Amygdala (tissue), 56 donors: ENCODE results near the gene SSTR5.
"Not testable (repeated sequence)": the region's sequence is repeated elsewhere in the genome, so short reads cannot be mapped to it uniquely, and the experiment has no call there.

Experiments
- DNase-seq, 56 donors: peaks; one replicate each; lab custom pipeline; 2025; lab: John Stamatoyannopoulos, UW

SSTR5 gene

DNA sequence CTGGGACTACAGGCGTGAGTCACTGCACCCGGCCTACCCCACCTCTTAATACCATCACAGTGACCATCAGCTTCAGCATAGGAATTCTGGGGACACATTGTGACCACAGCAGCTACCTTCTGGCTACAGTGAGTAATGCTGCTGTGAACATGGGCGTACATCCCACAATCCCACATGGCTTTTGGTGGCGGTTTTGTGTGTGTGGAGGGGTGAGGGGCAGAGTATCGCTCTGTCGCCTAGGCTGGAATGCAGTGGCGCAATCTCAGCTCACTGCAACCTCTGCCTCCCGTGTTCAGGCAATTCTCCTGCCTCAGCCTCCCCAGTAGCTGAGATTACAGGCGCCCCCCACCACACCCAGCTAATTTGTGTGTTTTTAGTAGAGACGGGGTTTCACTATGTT, 13.9 kb downstream of the SSTR5 start:
- not testable (repeated sequence) for DNase-seq

DNA sequence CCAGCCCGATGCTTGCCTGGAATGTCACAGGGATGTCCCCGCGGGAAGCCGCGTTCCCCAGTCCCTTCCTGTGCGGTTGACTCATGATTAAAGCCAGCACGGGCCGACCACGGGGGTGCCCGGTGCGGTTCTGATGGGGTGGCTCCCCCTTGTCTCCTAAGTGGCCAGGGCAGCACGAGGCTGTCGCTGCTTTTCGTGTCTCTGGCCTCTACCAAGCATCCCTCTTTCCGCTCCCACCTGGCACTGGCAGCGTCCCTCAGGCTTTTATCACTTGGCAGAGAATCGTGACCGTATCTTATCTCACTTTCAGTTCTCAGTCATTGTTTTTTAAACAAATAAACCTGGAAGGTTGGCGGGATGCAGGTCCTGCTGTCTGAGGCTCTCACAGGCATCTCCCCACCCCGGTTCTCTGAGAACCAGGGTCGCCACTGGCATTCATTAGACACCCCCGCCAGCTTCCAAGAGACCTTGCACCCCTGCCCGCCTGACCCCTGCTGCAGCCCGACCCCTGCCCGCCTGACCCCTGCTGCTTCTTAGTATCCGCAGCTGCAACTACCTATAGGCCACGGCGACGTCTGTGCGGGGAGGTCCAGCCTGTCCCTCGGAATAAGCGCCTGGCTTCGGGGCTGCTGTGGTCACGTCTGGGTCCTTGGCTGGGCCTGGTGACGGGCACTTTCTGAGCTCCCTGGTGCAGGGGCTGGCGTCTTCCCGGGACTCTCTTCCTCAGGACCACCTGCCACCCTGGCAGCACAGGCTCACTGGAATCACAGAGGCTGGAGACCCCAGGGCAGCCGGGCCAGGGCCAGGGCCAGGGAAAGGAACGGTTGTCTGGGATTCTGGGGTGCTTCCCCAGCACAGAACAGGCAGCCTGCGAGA, 16.0 kb downstream of the SSTR5 start:
- DNase-seq: no peak

DNA sequence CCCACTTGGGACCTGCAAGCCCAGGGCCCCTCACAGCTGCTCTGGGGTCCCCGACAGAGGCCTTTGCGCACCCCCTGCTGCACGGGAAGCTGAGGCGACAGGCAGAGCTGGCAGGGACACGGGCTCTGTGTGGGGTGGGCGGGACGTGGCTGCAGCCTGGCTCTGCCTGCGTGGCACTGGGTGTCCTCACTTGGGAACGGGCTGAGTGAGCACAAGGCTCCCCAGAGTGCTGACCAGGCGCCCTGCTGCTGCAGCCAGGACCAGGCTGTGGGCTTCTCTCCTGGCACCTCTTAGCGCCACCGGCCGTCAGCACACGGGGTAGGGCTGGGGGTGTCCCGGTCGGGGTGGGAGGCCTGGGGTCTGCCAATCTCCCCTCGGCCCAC, 16.9 kb downstream of the SSTR5 start:
- DNase-seq: no peak

DNA sequence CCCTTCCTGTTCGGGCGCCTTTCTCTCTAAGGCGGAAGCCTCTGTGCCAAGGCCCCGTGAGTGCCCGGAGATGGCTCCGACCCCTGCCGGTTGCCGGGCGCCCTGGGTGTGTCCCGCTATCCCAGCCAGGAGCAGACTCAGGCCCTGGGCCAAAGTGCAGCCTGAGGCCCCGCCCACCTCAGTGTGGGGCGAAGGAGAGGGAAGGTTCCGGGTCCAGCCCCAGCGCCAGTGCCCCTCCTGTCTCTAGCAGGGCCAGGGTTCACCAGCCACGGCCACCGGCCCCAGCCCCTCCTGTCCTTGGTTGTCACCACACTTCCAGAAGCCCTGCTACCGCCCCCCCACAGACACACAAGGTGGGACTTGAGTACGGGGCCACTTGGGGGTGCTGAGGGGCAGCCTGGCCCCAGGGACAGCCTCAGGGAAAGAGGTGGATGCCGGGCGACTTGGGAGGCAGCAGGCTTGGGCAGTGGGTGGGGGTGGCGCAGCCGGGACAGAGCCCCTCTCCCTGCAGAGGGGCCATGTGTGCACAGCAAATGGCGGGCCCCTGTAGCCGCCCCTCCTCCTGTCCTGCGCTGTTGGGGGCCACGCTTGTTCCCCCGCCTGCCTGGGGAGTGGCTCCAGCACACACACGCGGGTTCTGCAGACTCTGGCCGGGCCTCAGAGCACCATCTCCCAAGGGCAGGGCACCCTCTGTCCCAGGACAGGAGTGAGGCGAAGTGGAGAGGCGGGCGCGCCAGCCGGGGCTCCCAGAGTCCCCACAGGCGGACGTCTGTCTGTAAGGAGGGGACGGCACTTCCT, 17.5 kb downstream of the SSTR5 start:
- DNase-seq: peak in 5 of 56 donors; percentile 10 to 46 (median 27)

DNA sequence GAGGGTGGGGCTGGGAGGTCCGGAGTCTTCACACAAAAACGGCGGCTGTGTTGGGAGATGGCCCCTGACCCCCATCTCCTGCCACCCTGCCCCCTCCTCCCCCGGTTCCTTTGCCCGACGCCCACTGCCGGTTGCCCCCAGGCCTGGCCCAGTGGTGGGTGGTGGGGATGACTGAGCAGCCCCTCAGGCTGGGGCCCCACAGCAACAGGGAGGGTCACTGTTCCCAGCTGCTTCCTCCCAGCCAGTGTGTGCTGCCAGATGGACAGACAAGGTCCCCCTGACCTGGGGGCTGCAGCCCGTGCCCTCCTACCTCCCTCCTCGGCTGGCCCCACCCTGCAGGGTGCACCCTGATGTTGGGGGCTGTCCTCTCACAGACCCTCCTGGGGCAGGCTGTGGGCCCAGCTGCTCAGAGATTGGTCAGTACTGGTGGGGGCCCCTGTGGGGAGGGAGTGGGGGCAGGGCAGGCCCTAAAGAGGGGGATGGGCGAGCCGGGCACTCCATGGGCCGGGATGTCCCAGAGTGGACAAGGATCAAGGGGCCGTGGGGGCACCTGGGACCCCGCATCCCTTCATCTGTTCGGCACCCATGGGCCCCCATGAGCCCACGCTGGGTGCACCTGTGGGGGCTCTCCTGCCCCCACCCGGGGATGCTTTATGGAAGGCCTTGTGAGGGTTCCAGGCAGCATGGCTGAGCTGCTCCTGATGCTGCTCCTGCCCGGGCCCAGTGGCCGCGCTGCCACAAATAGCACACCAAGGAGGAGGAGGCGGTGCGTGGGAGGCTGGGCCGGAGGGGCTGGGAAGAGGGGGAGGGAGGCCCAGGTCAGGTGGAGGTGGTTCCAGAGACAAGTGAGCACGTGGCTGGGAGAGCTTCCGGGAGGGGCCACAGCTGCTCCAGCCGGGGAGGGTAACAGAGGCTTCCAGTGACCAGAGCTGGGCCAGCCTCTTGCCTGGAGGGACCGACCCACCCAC, 18.4 kb downstream of the SSTR5 start:
- peak in 2 of 56 donors; percentile 13 to 54 for DNase-seq

DNA sequence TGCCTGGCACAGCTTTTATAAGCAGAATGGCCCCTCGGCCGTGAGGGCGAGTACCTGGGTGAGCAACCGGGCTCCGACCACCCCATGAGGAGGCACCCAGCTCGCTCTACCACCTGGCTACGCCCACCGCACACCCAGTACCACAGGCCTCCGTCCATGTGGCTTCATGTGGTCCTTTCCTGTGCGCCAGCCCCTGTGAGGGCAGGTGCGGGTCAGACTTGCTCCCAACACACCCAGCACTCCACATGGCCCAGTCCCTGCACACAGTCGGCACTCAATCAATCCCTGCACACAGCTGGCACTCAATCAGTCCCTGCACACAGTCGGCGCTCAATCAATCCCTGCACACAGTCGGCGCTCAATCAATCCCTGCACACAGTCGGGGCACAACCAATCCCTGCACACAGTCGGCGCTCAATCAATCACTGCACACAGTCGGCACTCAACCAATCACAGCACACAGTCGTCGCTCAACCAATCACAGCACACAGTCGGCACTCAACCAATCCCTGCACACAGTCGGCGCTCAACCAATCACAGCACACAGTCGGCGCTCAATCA, 19.5 kb downstream of the SSTR5 start:
- DNase-seq: no peak

DNA sequence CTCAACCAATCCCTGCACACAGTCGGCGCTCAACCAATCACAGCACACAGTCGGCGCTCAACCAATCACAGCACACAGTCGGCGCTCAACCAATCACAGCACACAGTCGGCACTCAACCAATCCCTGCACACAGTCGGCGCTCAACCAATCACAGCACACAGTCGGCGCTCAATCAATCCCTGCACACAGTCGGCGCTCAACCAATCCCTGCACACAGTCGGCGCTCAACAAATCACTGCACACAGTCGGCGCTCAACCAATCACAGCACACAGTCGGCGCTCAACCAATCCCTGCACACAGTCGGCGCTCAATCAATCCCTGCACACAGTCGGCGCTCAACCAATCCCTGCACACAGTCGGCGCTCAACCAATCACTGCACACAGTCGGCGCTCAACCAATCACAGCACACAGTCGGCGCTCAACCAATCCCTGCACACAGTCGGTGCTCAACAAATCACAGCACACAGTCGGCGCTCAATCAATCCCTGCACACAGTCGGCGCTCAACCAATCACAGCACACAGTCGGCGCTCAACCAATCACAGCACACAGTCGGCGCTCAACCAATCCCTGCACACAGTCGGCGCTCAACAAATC, 20.2 kb downstream of the SSTR5 start:
- DNase-seq: not testable (repeated sequence)

DNA sequence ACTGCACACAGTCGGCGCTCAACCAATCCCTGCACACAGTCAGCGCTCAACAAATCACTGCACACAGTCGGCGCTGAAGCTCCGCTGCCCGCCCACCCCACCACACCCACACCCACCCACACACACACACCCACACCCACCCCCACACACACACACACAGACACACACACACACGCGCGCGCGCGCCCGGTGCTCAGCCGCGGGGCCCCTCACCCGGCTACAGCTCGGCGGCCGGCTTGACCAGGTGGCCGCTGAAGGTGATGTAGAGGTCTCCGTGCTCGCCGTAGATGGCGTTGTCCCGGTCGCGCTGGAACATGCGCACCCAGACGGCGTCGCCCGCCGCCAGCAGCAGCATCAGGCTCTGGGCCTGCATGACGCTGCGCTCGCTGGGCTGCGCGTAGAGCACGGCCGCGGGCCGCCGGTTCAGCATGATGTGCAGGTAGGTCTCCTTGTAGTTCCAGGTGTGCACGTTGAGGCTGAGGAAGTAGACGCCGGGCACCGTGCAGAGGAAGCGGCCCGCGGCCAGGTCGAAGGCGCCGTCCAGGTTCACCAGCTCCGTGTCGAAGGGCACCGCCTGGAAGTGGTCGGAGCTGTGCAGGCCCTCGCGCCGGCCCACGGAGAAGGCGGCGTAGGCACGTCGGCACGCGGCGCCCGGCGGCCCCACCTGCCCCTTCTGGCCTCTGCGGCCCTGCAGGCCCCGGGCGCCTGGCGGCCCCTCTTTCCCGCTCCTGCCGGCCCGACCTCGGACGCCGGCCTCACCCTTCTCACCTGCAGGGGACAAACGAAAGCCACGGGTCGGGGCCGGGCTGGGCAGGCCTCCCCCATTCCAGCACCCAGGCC, 21.0 kb downstream of the SSTR5 start:
- no peak for DNase-seq

DNA sequence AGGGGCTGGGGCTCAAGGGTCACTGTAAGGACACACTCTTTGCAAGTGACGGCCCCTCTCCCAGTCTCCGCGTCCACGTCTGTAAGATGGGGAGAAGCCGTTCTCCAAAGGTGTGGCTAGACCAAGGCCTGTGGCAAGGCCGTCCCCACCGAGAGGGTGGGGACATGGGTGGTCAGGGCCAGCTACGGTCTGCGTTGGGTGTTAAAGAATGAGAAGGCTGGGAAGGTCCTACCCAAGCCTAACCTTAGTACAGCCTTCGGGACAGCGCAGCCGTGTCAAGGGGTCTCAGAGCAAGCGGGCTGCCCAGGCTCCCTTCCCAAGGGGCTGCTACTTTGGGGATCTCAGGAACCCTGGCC, 21.6 kb downstream of the SSTR5 start:
- no peak for DNase-seq

DNA sequence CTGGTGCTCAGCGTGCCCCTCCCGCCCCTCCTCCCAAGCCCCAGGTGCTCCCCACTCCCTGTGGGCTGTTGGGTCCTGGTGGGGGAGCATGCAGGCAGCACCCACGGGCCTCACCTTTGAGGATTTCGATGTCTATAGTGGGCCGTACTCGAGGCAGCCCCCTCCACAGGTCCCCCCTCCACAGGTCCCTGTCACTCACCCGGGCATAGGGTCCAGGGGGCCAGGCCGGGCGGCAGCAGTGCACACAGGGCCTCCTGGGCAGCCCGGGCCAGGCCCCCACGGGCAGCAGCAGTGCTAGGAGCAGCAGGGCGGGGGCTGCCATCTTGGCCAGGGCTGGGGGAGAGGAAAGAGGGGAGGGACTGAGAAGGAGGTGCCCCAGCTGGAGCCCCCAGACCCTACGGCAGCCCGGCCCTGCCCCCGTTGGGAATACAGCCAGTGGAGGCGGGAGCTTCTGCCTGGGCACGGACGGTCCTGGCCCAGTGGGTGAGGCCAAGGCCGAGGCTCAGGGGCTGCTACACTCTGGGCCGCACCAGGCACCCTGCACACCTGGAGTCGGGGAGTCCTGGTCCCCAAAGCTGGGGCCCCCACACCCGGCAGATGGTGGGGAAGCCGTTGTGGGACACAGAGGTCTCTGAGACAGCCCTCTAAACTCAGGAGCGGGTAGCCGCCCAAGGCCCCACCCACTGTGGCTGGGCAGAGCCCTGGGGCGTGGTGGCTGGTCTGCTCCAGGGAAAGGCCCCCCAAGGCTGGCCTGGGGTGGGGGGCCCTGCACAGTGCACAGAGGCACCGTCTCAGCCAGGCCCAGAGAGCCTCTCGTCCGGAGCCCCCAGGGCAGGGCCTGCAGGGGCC, 22.3 kb downstream of the SSTR5 start:
- DNase-seq: no peak

DNA sequence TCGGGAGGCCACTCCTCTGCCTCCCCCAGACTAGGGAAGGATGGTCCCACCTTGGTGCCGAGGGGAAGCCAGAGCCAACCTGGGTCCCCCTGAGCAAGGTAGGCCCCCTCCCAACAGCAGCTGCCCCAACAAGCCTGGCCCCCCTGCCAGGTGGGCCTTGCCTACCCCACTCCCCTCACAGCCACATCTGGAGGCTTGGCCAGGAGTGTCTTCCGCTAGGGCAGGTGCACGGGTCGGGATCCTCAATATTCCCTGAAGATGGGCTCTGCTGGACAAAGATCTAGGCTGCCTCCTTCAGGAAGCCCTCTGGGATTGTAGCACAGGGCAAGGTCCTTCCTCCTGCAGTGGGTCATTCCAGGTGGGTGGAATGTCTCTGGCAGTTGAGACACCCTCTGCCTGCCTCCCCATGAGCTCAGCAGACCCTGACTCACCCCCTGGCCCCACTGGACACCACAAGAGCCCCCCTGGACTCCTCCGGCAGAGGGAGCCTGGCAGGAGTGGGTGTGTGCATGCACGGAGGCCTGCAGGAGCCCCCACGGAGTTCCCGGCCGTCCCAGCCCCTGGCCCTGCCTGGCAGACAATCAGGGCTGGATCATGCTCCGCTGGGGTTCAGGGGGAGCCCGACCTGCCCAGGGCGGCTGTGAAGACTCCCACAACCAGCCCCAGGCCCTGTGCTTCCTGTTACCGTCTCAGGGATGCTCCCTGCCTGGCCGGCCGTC, 23.1 kb downstream of the SSTR5 start:
- no peak for DNase-seq

DNA sequence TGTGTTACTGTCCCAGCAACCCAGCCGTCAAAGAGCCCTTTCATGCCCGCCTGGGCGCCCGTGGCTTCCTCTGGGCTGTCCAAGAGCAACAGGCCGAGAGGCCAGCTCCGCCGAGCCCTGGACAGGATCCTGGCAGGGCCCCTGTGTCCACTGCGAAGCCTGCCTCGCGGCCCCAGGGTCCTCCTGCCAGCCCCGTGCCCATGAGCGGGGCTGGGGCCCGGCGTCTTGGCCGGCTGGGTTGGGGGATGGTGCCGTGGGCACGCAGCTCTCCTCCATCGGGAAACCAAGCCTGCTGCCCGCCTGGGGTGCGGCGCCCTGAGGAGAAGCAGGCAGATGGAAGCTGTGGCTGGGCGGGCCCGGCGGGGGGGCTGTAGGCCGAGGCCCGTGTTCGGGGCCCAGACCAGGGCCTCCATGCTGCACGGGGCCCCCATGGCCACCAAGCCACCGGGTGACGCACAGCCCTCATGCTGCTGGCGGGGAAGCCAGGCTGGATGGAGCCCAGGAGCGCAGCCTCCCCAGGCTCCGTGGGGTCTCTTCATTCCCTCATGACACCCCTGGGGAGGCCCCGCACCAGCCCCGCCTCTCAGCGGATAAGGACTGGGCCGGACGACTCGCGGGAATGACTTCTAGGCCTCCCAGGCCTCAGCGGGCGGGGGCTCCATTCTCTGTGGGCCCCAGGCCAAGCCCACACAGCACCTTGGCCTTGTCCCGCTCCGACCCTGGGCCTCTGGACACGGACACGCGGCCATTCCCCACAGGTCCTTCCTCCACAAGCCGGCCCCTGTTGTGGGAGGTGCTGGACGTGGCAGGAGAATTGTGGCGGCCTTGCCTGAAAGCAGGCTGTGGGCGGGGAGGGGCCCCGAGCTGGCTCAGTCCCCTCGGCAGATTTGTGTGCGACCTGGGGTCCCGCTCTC, 23.9 kb downstream of the SSTR5 start, which contains the start of gene C1QTNF8:
C1QTNF8 (minus strand) TSS at position 76 of the 914 bp plus-strand sequence. CDS start 1,322 bp downstream, outside the sequence.
- DNase-seq: peak in 14 of 56 donors; percentile 2 to 64 (median 20)

DNA sequence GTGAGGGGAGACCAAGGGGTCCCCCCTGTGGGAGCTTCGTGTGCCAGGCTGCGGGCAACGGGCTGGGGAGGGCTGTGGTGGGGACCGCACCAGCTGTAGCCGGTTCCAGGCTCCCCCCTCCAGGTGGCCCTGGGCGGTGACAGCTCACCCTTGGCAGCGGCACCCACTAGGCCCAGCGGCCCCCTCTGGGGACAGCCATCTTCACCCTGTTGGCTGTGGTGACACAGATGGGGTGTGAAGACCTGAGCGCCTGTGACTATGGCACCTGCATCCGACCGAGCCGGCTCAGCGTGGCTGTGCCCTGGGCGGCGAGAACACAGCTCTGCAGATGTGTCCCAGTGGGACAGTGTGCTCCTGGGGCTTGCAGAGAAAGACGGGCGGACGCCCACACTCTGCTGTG, 24.6 kb downstream of the SSTR5 start:
- no peak for DNase-seq

DNA sequence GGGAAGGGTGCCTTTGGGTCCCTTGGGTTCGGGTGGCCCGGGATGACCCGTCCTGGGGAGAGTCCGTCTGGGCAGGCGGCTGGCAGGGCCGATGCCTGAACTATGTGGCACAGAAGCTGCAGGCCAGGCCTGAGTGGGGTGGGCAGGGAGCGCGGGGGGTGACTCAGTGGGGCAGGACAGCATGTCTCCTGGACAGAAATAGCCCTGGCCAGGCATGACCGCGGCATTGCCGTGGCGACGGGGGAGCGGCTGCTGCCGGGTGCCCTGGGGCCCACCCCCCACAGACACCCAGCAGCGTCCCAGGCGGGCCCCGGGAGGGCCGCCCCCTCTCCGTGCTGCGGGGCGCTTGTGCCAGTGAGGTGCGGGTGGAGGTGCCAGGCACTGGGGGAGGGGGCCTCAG, 25.3 kb downstream of the SSTR5 start:
- DNase-seq: peak in 16 of 56 donors; percentile 4 to 49 (median 18)

DNA sequence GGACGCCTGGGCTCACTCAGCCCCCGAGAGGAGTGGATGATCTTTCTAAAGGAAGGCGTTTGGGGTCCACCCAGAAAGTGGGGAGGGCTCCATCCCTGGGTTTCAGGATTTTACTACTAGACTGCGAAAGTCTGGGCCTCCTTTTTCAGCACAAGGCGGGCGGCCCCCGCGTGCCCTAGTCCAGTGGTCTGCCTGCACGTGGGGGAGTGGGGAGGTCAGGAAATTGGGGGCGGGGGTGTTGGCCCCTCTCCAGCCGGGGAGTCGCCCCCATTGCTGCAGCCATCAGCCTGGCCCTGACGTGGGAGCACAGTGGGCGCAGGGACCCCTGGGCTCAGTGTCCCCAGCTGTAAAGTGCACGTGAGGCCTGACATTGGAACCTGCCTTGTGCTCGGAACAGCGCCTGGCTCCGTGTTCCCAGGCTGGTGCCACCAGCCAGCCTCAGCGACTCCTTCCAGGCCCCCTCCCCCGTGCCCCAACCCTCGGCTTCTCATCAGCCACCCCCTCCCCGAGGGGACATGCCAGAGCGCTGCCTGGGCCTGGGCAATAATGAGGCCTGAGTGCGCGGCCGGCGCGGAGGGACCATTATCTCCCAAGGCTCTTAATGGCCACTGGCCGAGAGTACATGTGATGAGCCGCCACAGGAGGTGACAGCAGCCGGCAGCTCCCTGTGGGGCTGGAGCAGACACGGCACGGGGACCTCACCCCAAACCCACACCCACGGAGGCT, 25.9 kb downstream of the SSTR5 start:
- DNase-seq: peak in 6 of 56 donors; percentile 5 to 25 (median 18)
